ENCODE measurements around the gene ARID5A. TPM values are rescaled to one million over a fixed set of nuclear protein-coding genes. Genes with fewer than 3 reads are reported as not detected.

Gene ARID5A
- total and polyA plus RNA-seq, 7 donors = 12.9 to 73.6 (median 29.9) TPM

DNA sequence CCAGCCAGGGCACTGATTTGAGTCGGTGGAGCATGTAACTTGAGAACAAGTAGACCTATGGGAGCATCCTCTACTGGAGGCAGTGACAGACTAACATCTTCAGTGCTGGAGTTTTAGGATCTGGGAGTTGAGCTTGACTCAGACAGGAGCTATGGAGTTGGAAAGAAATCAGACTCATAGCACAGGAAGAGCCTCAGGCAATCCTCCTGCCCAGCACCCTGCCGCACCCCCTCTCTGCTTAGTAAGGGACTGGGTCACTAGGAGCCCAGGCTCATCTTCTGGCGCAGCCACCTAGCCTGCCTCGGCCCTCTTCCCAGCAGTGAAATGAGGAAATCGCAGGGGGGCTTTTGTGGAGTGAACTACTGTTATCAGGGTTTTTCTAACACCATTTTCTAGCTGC is 3.6 kb downstream of the ARID5A start:
- no peak overlapping the region for H3K27ac ChIP-seq
- DNase-seq = peak in 1 of 2 donors; percentile 30

DNA sequence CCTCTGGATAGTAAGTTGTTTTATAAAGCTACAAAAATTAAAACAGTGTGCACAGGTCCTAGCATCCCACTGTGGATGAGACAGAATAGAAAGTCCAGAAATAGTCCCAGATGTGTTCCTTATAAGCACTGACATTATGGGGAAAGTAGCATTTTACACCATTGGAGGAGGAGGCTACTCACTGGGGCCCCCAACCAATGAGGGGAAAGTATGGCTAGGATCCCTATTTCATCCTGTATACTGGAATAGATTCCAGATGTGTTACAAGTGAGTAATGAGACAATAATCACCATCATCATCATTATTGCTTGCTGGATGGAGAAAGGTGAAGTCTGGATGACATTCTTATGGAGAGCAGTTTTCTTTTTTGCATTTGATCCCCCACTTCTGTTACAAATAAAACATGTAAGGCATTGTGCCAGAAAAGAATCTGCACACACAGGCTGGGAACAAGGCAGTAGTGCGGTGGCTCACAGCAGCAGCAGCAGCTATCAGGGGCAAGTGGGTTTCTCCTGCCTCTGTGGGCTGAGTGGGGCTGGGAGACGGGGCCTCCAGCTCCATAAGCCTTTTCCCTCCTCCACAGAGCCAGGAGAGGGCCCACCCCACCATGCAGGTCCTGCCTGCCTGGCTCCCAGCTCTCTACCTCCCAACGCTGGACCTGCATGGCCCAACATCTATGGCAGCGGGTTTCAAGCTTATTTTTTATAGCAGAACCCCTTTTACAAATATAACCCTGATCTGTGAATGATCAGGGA is 5.0 kb downstream of the ARID5A start:
- ATAC-seq (no peak), DNase-seq (peak in 1 of 2 donors; percentile 6)
- Histone ChIP-seq H3K9me3 (no peaks in the 10 kb centered on the region), H3K27ac (no peak overlapping the region), H3K36me3 (ENCODE audit: insufficient read depth in 1 of 2, low read depth in 1 of 2) (peaks cover 0 to 53% of the 10 kb centered on the region in 2 donors), H3K27me3 (ENCODE audit: insufficient read depth in 3 of 3, low read length in 2 of 3) (no peaks in the 10 kb centered on the region), H3K4me1 (peaks cover 66% of the 10 kb centered on the region), H3K4me3 (no peak overlapping the region)
- WGBS, 3 donors = 83 to 92% (median 84%) methylated on average over 4 of the region's 4 CpGs
- TF ChIP-seq, protein P1, sequence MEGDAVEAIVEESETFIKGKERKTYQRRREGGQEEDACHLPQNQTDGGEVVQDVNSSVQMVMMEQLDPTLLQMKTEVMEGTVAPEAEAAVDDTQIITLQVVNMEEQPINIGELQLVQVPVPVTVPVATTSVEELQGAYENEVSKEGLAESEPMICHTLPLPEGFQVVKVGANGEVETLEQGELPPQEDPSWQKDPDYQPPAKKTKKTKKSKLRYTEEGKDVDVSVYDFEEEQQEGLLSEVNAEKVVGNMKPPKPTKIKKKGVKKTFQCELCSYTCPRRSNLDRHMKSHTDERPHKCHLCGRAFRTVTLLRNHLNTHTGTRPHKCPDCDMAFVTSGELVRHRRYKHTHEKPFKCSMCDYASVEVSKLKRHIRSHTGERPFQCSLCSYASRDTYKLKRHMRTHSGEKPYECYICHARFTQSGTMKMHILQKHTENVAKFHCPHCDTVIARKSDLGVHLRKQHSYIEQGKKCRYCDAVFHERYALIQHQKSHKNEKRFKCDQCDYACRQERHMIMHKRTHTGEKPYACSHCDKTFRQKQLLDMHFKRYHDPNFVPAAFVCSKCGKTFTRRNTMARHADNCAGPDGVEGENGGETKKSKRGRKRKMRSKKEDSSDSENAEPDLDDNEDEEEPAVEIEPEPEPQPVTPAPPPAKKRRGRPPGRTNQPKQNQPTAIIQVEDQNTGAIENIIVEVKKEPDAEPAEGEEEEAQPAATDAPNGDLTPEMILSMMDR (IDR thresholded peaks at IDR 0.05) = no peak
- intact Hi-C loops (cut with DNase I) = no loop called here

More for the DNA sequence above, 3.6 kb downstream of the ARID5A start:
- Histone ChIP-seq H3K4me1 (peaks cover 76% of the 10 kb centered on the region), H3K27me3 (ENCODE audit: insufficient read depth in 3 of 3, low read length in 2 of 3) (no peaks in the 10 kb centered on the region), H3K9me3 (no peaks in the 10 kb centered on the region), H3K4me3 (peak overlapping the region; percentile 91), H3K36me3 (ENCODE audit: insufficient read depth in 1 of 2, low read depth in 1 of 2) (peaks cover 0 to 39% of the 10 kb centered on the region in 2 donors)
- intact Hi-C loops (cut with DNase I) = no loop called here
- ATAC-seq = no peak
- whole genome bisulfite sequencing, 3 donors = 71 to 79% (median 79%) methylated on average over 5 of the region's 5 CpGs
- TF ChIP-seq, protein P1 (IDR thresholded peaks at IDR 0.05) = no peak

DNA sequence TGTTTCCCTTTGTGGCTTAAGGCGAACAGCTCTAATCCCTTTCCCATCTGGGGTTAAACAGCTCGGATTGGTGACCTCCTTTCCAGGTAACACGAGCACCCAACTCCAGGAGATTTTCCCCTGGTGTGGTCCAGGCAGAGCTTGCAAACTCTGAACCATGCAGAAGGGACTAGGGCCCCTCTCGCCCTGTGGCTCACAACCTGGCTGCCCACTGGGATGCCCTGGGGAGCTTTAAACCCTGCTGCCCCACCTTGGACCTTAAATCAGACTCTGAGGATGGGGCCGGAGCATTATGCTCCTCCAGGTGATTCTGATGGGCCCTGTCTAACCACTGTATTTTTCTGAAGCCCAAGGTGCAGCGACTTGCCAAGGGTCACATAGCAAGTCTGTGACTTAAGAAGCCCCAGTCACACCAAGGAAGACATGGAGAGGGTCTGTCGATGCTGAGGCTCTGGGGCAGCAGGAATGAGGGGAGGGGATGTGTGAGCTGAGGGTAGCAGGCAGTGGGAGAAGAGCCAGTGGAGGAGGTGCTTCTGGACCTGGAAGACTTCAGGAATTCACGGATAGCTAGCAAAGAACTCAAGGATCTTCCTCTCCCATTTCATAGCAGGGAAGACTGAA is 5.9 kb downstream of the ARID5A start:
- no peak for ATAC-seq
- peaks cover 71% of the 10 kb centered on the region for H3K4me1 ChIP-seq
- TF ChIP-seq, protein P1 (IDR thresholded peaks at IDR 0.05) = no peak

DNA sequence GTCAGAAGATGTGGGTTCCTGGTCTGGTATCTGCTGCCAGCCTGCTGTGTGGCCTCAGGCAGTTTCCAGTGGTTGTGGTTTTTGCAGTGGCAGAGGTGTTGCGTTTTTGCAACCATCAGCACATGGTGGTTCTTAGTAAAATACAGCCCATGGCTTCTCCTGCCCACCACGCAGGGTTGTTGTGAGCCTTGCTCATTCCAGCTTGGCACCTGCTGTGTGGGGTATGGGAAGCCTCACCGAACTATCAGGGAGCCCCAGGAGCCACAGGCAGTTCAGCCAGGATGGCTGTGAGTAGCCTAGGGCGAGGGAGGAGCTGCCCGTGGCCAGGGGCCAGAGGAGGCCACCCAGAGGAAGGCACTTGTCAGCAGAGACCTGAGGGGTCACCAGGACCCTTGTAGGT is 9.8 kb downstream of the ARID5A start:
- Histone ChIP-seq H3K4me3 (no peak overlapping the region), H3K36me3 (ENCODE audit: insufficient read depth in 1 of 2, low read depth in 1 of 2) (peaks cover 0 to 98% of the 10 kb centered on the region in 2 donors), H3K9me3 (no peaks in the 10 kb centered on the region), H3K4me1 (peaks cover 50% of the 10 kb centered on the region), H3K27ac (no peak overlapping the region), H3K27me3 (ENCODE audit: insufficient read depth in 3 of 3, low read length in 2 of 3) (no peaks in the 10 kb centered on the region)
- no peak for ATAC-seq
- intact Hi-C loops (cut with DNase I) = no loop called here
- TF ChIP-seq, protein P1 (IDR thresholded peaks at IDR 0.05) = no peak
- WGBS, 3 donors = 88 to 93% (median 89%) methylated on average over 5 of the region's 5 CpGs
- DNase-seq = peak in 1 of 2 donors; percentile 39

More for the DNA sequence above, 5.9 kb downstream of the ARID5A start:
- H3K36me3 ChIP-seq (ENCODE audit: insufficient read depth in 1 of 2, low read depth in 1 of 2) = peaks cover 0 to 62% of the 10 kb centered on the region in 2 donors
- intact Hi-C loops (cut with DNase I) = no loop called here
- H3K9me3 ChIP-seq = no peaks in the 10 kb centered on the region
- 65 to 81% (median 67%) methylated on average over 8 of the region's 8 CpGs for WGBS, 3 donors
- peak in 1 of 2 donors; percentile 16 for DNase-seq
- no peak overlapping the region for H3K27ac ChIP-seq
- no peaks in the 10 kb centered on the region for H3K27me3 ChIP-seq (ENCODE audit: insufficient read depth in 3 of 3, low read length in 2 of 3)
- no peak overlapping the region for H3K4me3 ChIP-seq
